HepG2 (cell line): ENCODE results near the gene SERINC5. TPM values are rescaled to one million over a fixed set of nuclear protein-coding genes. Genes with fewer than 3 reads are reported as not detected.

Source experiments
- ATAC-seq: fragments of 200-7000 bp; cut with Tn5 transposase; 3 replicates; pipeline ENCODE4 v1.9.1; 2020; ENCODE audit warnings: mild to moderate bottlenecking, moderate library complexity
- BruUV-seq: library from RNA; stranded (reverse); fragments of 400-500 nt; replicated peaks from 2 replicates; lab custom pipeline; 2021; lab: Mats Ljungman, UMichigan
- CTCF ChIA-PET: fragments of 300-600 bp; formaldehyde crosslinking; extraction: SDS; loops from one replicate; lab custom pipeline; 2021; ENCODE audit warnings: low total read pairs, inconsistent platforms, low intra/inter-chr PET ratio; lab: Yijun Ruan, JAX
- POLR2A ChIA-PET: fragments of 350-600 bp; sonication (Branson Sonifier 250); formaldehyde crosslinking; loops from one replicate; lab custom pipeline; 2020; ENCODE audit warnings: antibody characterized with exemption, inconsistent platforms; lab: Yijun Ruan, JAX
- DNase-seq: peaks from one replicate; pipeline ENCODE4 v3.0.0-alpha.2; 2015; ENCODE audit warnings: low spot score
- FAIRE-seq: peaks from 3 replicates; lab custom pipeline; 2011; peaks lifted over from hg19 to GRCh38; lab: Jason Lieb, UNC
- H2AFZ ChIP-seq: one replicate; pipeline ENCODE4 v1.6.1; 2011; ENCODE audit warnings: low read length, inconsistent platforms
- H3K27ac ChIP-seq: fragments of 300-600 bp; 3 replicates; pipeline ENCODE4 v1.8.0; 2011; ENCODE audit warnings: mixed run types, mild to moderate bottlenecking, mixed read lengths, low read length, inconsistent platforms; ENCODE audit not compliant: insufficient read depth; ENCODE audit errors: extremely low read length
- H3K27me3 ChIP-seq, 2 experiments: fragments of 200-600 bp in 1 of 2; 2 replicates in 1 of 2; 3 replicates in 1 of 2; pipeline versions ENCODE4 v1.6.0 to v1.8.0; 2011; ENCODE audit warnings: low read length in 2 of 2, mild to moderate bottlenecking in 2 of 2, moderate library complexity in 2 of 2, inconsistent platforms in 1 of 2; ENCODE audit not compliant: insufficient read depth in 2 of 2, control insufficient read depth in 1 of 2
- H3K36me3 ChIP-seq, 2 experiments: fragments of 200-600 bp in 1 of 2; replicated peaks in 1 of 2; 2 replicates in 1 of 2; 3 replicates in 1 of 2; pipeline versions ENCODE4 v1.5.1 to v1.8.0; 2011; ENCODE audit warnings: low read length in 2 of 2, inconsistent platforms in 1 of 2; ENCODE audit not compliant: insufficient read depth in 2 of 2, control insufficient read depth in 1 of 2
- H3K4me1 ChIP-seq: 2 replicates; pipeline ENCODE4 v1.5.1; 2012; ENCODE audit warnings: low read length, inconsistent platforms; ENCODE audit not compliant: insufficient read depth
- H3K4me2 ChIP-seq: 2 replicates; pipeline ENCODE4 v1.6.0; 2011; ENCODE audit warnings: low read depth, low read length, inconsistent platforms
- H3K4me3 ChIP-seq, 3 experiments: fragments of 200-600 bp in 1 of 3; sonication (generic), shearing (Covaris generic) in 1 of 3; replicated peaks in 1 of 3; 2 replicates each; pipeline ENCODE4 v1.5.1; 2011 to 2016; ENCODE audit warnings: low read length in 3 of 3, inconsistent platforms in 2 of 3, low read depth in 2 of 3, mild to moderate bottlenecking in 2 of 3, control low read depth in 1 of 3, mixed read lengths in 1 of 3; ENCODE audit not compliant: insufficient read depth in 1 of 3
- H3K79me2 ChIP-seq: one replicate; pipeline ENCODE4 v1.6.1; 2011; ENCODE audit warnings: low read length, inconsistent platforms; ENCODE audit not compliant: insufficient read depth
- H3K9ac ChIP-seq: 2 replicates; pipeline ENCODE4 v1.6.0; 2011; ENCODE audit warnings: mild to moderate bottlenecking, low read depth, low read length, inconsistent platforms; ENCODE audit not compliant: insufficient read depth
- H3K9me3 ChIP-seq: 2 replicates; pipeline ENCODE4 v1.5.1; 2012; ENCODE audit warnings: mild to moderate bottlenecking, low read length
- H4K20me1 ChIP-seq: 2 replicates; pipeline ENCODE4 v1.6.0; 2011; ENCODE audit warnings: inconsistent platforms, mild to moderate bottlenecking, low read length, moderate library complexity; ENCODE audit not compliant: insufficient read depth
- CBFB ChIP-seq: sonication (generic); formaldehyde crosslinking; IDR thresholded peaks from 2 replicates; pipeline ENCODE4 v1.4.0; 2020; ENCODE audit warnings: missing genetic modification reagents
- GTF3A ChIP-seq: sonication (generic); formaldehyde crosslinking; conservative IDR thresholded peaks from 2 replicates; pipeline ENCODE4 v1.4.0; 2020; ENCODE audit warnings: mild to moderate bottlenecking, missing genetic modification reagents
- HOXA7 ChIP-seq: sonication (generic); formaldehyde crosslinking; IDR thresholded peaks from 2 replicates; pipeline ENCODE4 v1.8.1; 2022; ENCODE audit warnings: mild to moderate bottlenecking, missing genetic modification reagents, moderate library complexity
- KDM1A ChIP-seq: IDR thresholded peaks from 2 replicates; pipeline ENCODE4 v1.6.1; 2016; ENCODE audit warnings: missing compliant biosample characterization
- SP140L ChIP-seq: sonication (generic); formaldehyde crosslinking; IDR thresholded peaks from 2 replicates; pipeline ENCODE4 v1.4.0; 2020; ENCODE audit warnings: missing genetic modification reagents, borderline replicate concordance
- SYNCRIP ChIP-seq: fragments of 200-400 bp; formaldehyde crosslinking; IDR thresholded peaks from 2 replicates; pipeline ENCODE4 v1.6.1; 2018; ENCODE audit warnings: mild to moderate bottlenecking, low read depth, low read length; ENCODE audit not compliant: insufficient read depth
- TEAD2 ChIP-seq: sonication (generic); formaldehyde crosslinking; IDR thresholded peaks from 2 replicates; pipeline ENCODE4 v1.9.0; 2021; ENCODE audit warnings: missing genetic modification reagents
- ZFP36 ChIP-seq: fragments of 150-350 bp; IDR thresholded peaks from 2 replicates; pipeline ENCODE4 v1.6.1; 2018; ENCODE audit warnings: borderline replicate concordance, low read length, low read depth; ENCODE audit not compliant: partially characterized antibody
- ZNF235 ChIP-seq: sonication (generic); formaldehyde crosslinking; IDR thresholded peaks from 2 replicates; pipeline ENCODE4 v1.8.1; 2023; ENCODE audit warnings: mild to moderate bottlenecking, missing genetic modification reagents, borderline replicate concordance
- ZNF296 ChIP-seq: sonication (generic); formaldehyde crosslinking; conservative IDR thresholded peaks from 2 replicates; pipeline ENCODE4 v1.5.0; 2020; ENCODE audit warnings: mild to moderate bottlenecking, missing genetic modification reagents
- ZNF30 ChIP-seq: sonication (generic); formaldehyde crosslinking; IDR thresholded peaks from 2 replicates; pipeline ENCODE4 v1.5.0; 2020; ENCODE audit warnings: mild to moderate bottlenecking, missing genetic modification reagents
- ZNF652 ChIP-seq: IDR thresholded peaks from 2 replicates; pipeline ENCODE4 v1.6.1; 2016; ENCODE audit warnings: low read depth, borderline replicate concordance
- ZNF773 ChIP-seq: sonication (generic); formaldehyde crosslinking; IDR thresholded peaks from 2 replicates; pipeline ENCODE4 v1.4.0; 2020; ENCODE audit warnings: missing genetic modification reagents, borderline replicate concordance
- ZSCAN9 ChIP-seq: IDR thresholded peaks from 2 replicates; pipeline ENCODE4 v1.6.1; 2016; ENCODE audit warnings: borderline replicate concordance
- WGBS: methylation state at CpG from one replicate; pipeline ENCODE4 v1.1.6; 2017; ENCODE audit warnings: low lambda C conversion rate; 5-methylcytosine and 5-hydroxymethylcytosine counted together
- in situ Hi-C: cut with HindIII; loops from 2 replicates; pipeline ENCODE4 v1.10.0; 2017; ENCODE audit warnings: low pct_unique_long_range_greater_than_20kb; ENCODE audit not compliant: extremely low pct_ligation_motif_present
- intact Hi-C: fragments of 100-400 bp; cut with micrococcal nuclease; formaldehyde crosslinking; loops from one replicate; pipeline ENCODE4 v1.10.0; 2022; ENCODE audit not compliant: unreplicated experiment
- polyA plus RNA-seq, 8 experiments: library from polyadenylated mRNA; depleted of rRNA in 3 of 8; stranded (reverse) in 7 of 8; unstranded in 1 of 8; fragments of >200 nt; fragmentation: Illumina TruSeq in 4 of 8; extraction: Trizol in 4 of 8; gene quantifications; 2 replicates each; pipeline versions ENCODE4 v1.2.1 to v1.2.3, GENCODE V29; 2011 to 2016; ENCODE audit warnings: low read depth in 4 of 8, missing spikeins in 1 of 8, mixed read lengths in 1 of 8; ENCODE audit not compliant: insufficient read depth in 1 of 8
- total RNA-seq, 5 experiments: library from RNA; depleted of rRNA; stranded (reverse); fragments of >200 nt; fragmentation: Illumina TruSeq; extraction: Trizol; gene quantifications; 2 replicates each; pipeline ENCODE4 v1.2.3, GENCODE V29; 2016; ENCODE audit warnings: low read depth in 1 of 5
- TF ChIP-seq, protein P1 (sequence below): IDR thresholded peaks from 2 replicates; pipeline ENCODE4 v1.6.1; 2016; ENCODE audit warnings: mild to moderate bottlenecking
- TF ChIP-seq, protein P2 (sequence below): sonication (generic); formaldehyde crosslinking; IDR thresholded peaks from 2 replicates; pipeline ENCODE4 v1.5.0; 2020; ENCODE audit warnings: mild to moderate bottlenecking, missing genetic modification reagents
- TF ChIP-seq, protein P3 (sequence below): sonication (generic); formaldehyde crosslinking; IDR thresholded peaks from 2 replicates; pipeline ENCODE4 v1.5.0; 2020; ENCODE audit warnings: mild to moderate bottlenecking, missing genetic modification reagents

The SERINC5 gene
- total and polyA plus RNA-seq, 2 of the 13 experiments (the other 11 are each of a cell fraction or from before 2014, with no cell fraction given) = 17.3 to 22.8 TPM

DNA sequence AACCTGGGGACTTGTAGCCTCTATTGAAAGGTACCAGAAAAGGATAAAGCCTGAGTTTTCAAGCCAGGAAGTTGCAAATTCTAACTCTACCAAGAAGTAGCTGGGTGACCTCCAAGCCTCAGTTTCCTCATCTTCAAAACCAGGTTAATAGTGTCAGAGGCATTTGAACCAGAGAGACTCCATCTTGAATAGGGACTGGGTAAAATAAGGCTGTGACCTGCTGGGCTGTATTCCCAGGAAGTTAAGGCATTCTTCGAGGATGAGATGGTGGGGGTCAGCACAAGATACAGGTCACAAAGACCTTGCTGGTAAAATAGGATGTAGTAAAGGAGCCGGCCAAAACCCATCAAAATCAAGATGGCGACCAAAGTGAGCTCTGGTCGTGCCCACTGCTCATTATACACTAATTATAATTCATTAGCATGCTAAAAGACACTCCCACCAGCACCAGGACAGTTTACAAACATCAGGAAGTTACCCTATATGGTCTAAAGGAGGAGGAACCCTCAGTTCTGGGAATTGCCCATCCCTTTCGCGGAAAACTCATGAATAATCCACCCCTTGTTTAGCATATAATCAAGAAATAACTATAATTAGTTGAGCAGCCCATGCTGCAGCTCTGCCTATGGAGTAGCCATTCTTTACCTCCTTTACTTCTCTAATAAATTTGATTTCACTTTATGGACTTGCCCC, 3.8 kb upstream of the SERINC5 start:
- no peaks in the 10 kb centered on the region for H3K36me3 ChIP-seq
- no peaks in the 10 kb centered on the region; a peak in 1 of 5 replicates for H3K27me3 ChIP-seq
- no peak overlapping the region for H3K9ac ChIP-seq
- H3K79me2 ChIP-seq = peaks cover 11% of the 10 kb centered on the region
- no TSS peak for BruUV-seq
- ATAC-seq = no peak
- no peaks in the 10 kb centered on the region for H3K9me3 ChIP-seq
- WGBS = 97% methylated on average over 6 of the region's 6 CpGs
- no peak overlapping the region for H3K4me2 ChIP-seq
- in situ Hi-C loops = loop anchor here (5.0 kb wide), 1 partner anchor 167 kb away; no protein-coding TSS in a partner anchor
- no peak overlapping the region for H2AFZ ChIP-seq
- no peaks in the 10 kb centered on the region for H4K20me1 ChIP-seq
- no peak for FAIRE-seq
- H3K27ac ChIP-seq = no peak overlapping the region
- no peak overlapping the region for H3K4me3 ChIP-seq
- CTCF ChIA-PET = no interaction called here
- H3K4me1 ChIP-seq = peaks cover 24% of the 10 kb centered on the region
- TF ChIP-seq ZNF296 (CRISPR knock-in tag) = no peak
- no peak for TF ChIP-seq ZSCAN9 (CRISPR knock-in tag)
- no peak for TF ChIP-seq ZFP36
- TF ChIP-seq, protein P1, sequence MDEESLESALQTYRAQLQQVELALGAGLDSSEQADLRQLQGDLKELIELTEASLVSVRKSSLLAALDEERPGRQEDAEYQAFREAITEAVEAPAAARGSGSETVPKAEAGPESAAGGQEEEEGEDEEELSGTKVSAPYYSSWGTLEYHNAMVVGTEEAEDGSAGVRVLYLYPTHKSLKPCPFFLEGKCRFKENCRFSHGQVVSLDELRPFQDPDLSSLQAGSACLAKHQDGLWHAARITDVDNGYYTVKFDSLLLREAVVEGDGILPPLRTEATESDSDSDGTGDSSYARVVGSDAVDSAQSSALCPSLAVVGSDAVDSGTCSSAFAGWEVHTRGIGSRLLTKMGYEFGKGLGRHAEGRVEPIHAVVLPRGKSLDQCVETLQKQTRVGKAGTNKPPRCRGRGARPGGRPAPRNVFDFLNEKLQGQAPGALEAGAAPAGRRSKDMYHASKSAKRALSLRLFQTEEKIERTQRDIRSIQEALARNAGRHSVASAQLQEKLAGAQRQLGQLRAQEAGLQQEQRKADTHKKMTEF (CRISPR knock-in tag) = no peak
- TF ChIP-seq KDM1A (CRISPR knock-in tag) = no peak
- TF ChIP-seq, protein P2, sequence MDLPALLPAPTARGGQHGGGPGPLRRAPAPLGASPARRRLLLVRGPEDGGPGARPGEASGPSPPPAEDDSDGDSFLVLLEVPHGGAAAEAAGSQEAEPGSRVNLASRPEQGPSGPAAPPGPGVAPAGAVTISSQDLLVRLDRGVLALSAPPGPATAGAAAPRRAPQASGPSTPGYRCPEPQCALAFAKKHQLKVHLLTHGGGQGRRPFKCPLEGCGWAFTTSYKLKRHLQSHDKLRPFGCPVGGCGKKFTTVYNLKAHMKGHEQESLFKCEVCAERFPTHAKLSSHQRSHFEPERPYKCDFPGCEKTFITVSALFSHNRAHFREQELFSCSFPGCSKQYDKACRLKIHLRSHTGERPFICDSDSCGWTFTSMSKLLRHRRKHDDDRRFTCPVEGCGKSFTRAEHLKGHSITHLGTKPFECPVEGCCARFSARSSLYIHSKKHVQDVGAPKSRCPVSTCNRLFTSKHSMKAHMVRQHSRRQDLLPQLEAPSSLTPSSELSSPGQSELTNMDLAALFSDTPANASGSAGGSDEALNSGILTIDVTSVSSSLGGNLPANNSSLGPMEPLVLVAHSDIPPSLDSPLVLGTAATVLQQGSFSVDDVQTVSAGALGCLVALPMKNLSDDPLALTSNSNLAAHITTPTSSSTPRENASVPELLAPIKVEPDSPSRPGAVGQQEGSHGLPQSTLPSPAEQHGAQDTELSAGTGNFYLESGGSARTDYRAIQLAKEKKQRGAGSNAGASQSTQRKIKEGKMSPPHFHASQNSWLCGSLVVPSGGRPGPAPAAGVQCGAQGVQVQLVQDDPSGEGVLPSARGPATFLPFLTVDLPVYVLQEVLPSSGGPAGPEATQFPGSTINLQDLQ (CRISPR knock-in tag) = no peak
- TF ChIP-seq ZNF30 = no peak
- TF ChIP-seq GTF3A (CRISPR knock-in tag) = no peak
- TF ChIP-seq SYNCRIP = no peak
- no peak for TF ChIP-seq ZNF773 (CRISPR knock-in tag)
- no peak for TF ChIP-seq HOXA7
- no peak for TF ChIP-seq ZNF652 (CRISPR knock-in tag)
- TF ChIP-seq, protein P3, sequence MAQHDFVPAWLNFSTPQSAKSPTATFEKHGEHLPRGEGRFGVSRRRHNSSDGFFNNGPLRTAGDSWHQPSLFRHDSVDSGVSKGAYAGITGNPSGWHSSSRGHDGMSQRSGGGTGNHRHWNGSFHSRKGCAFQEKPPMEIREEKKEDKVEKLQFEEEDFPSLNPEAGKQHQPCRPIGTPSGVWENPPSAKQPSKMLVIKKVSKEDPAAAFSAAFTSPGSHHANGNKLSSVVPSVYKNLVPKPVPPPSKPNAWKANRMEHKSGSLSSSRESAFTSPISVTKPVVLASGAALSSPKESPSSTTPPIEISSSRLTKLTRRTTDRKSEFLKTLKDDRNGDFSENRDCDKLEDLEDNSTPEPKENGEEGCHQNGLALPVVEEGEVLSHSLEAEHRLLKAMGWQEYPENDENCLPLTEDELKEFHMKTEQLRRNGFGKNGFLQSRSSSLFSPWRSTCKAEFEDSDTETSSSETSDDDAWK (CRISPR knock-in tag) = no peak
- TF ChIP-seq TEAD2 (CRISPR knock-in tag) = no peak
- no peak for TF ChIP-seq SP140L
- TF ChIP-seq CBFB (CRISPR knock-in tag) = no peak
- TF ChIP-seq ZNF235 (CRISPR knock-in tag) = no peak
- TF ChIP-seq, all 625 proteins: peak for 0
- POLR2A ChIA-PET = no interaction called here
- intact Hi-C loops = loop anchor here (5.0 kb wide), 1 partner anchor 167 kb away; no protein-coding TSS in a partner anchor
- no peak for DNase-seq
